Measurements from ENCODE around the gene LARP1.

- no peak for TF ChIP-seq CTCF (IDR thresholded peaks at IDR 0.05; ENCODE audit: insufficient read depth, low read depth, low read length)
- no peak for TF ChIP-seq EZH2 (IDR thresholded peaks at IDR 0.05; ENCODE audit: insufficient read depth, low read length)
These were observed 26.1 kb upstream of the LARP1 start for GRCh38 chr5:154728939-154729588.

Data from astrocyte (in vitro differentiated cells and primary cell).